Stimulated activated CD4-positive, alpha-beta T cell treated with anti-CD3 and anti-CD28 coated beads, TNF-alpha, amount 100 ng/mL, for 24 hours (primary cell): ENCODE measurements around the gene AQP2.
"Not testable (repeated sequence)": the region's sequence is repeated elsewhere in the genome, so short reads cannot be mapped to it uniquely, and the experiment has no call there.

ENCODE experiments used
- DNase-seq, 3 experiments: peaks; one replicate each; pipeline ENCODE4 v3.0.0-alpha.2; 2020; ENCODE audit warnings: low read depth in 3 of 3

AQP2 gene

DNA sequence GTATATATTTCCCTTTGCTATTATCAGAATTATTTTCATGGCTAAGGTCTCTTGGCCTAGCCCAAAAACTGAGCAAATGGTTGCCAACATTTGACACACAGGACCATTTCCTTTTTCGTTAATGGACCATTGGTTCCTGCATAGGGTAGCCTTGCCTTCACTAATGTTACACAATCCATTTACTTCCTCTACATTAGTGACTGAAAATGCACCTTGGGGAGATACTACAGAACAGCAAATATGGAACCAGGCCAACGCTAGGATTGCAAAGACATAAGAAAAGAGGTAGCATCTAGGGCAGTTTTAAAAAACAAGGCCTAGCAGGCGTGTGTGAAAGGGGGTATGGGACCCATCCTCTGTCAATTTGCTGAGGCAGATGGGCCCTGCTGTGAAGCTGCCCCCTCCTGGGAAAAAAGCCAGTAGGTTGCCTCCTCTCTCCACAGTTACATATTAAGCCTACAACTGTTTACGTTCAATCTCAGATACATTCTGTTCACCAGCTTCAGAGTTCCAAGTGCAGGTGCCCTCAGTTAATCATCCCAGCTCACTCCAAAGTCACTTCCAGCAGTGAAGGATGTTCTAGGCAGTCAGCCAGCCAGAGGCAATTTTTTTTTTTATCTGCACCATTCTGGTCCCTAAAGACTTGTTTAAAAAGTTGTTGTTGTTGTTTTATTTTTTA is 37.2 kb downstream of the AQP2 start:
- DNase-seq: no peak

DNA sequence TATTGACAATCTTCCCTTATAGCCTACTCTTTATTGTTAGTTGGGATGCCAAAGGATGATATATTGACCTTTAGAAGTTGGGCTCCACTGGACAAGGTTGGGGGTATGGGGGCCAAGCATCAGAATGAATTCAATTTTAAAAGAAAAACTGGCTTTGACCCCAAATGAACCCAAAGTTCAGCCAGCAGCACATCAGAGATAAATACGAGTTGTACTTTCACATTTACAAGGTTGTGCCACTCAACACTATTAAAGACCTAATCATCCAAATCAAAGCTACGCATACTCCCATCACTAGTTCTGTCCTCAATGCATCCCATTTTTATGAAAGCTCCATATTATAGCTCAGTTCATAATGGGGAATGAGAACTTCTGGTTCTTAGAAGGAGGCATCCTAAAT is 38.9 kb downstream of the AQP2 start:
- DNase-seq: not testable (repeated sequence)

DNA sequence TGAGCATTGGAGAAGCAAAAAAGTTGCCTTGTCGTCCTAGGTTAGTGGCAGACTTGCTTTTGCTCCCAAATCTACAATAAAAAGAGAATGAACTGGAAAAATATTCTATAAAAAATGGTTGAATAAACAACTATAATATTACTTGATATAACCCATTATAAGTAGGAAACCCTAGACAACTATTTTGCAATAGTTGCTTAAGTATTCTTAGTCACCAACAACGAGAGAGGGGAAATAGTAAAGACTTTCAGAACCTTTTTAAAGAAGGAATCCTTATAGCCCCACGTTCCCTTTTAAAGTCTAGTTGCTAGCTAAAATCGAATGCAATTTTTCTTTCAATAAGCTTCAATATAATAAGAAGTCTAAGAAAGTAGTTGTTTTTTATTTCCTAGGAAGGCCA is 39.7 kb downstream of the AQP2 start:
- no peak for DNase-seq

DNA sequence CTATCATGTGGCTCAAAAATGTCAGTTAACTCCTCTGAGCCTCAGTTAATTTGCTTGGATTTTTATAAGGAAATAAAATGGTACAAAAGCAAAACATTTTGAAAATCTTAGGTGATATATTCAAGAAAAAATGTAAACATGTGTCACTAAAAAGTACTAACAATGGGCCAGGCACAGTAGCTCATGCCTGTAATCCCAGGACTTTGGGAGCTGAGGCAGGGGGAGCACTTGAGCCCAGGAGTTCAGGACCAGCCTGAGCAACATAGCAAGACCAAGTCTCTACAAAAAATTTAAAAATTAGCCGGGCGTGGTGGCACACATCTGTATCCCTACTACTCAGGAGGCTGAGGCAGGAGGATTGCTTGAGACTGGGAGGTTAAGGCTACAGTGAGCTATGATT is 47.9 kb downstream of the AQP2 start:
- no peak for DNase-seq

DNA sequence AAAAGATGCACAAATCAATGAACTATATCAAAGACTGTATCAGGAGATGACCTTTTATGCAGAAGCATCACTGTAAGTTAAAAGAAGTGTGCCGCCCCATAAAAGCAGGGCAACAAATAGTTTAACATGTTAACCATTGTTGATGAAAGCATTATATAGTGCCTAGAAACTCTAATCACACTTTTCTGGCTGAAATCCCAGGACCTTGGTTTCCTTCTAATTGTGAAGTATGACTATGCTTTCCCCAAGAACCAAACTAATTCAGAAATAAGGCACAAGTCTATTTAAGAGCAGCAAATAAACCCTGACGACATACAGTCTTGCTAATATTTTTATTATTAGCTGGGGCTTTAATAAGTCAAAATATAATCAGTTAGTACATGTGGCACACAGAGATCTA is 53.1 kb downstream of the AQP2 start:
- DNase-seq: no peak

DNA sequence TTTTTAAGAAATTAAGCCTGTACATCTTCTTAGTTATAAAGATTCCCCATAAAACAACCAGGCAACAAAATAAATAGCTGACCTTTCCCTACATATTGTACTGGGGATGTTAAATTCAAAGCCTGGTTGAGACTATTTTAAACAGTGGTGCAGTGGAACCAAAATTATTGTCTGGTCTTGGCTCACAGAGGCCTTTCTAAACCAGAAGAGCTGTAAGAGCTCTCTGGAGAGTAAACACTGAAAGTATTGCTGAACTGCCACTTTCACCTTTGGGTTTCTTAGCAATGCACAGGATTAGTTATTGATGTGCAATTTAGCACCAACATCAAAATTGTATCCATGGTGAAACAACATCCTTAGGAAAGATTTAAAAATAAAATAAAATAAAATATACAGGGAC is 54.2 kb downstream of the AQP2 start:
- DNase-seq: no peak

DNA sequence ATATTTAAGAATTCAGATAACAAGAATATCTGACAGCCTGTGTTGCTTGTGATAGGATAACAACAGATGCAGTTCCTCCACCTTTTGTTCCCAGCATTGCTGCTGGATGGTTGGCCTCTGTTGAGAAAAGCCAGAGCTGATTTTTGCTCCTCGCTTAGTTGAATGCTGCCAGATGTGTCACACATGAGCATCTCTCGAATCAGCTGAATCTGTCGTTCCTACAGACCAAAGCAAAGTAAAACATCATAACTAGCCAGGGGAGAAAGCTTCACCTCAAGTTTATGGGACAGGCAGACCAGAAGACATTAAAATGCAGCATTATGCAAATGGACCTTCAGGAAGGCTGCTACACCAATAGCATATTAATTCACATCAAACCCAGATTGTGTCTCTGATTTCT is 54.6 kb downstream of the AQP2 start:
- no peak for DNase-seq

DNA sequence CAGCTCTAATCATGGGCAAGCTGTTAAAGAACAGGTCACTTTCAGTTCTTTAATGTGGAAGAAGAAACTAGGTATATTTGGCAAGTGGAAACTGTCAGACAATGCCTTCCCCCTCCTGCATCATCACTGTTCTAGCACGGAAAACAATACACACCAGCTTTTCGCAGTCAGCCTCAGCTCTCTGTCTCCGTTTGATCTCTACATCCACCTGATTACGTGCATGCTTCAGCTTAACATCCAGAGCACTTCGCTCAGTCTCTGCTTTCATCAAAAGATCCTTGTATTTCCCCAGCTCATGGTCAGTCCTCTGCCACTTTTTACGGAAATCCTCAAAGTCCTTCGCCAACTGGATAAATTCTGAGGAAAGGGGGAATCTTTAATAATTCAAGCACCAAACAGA is 55.7 kb downstream of the AQP2 start:
- no peak for DNase-seq

DNA sequence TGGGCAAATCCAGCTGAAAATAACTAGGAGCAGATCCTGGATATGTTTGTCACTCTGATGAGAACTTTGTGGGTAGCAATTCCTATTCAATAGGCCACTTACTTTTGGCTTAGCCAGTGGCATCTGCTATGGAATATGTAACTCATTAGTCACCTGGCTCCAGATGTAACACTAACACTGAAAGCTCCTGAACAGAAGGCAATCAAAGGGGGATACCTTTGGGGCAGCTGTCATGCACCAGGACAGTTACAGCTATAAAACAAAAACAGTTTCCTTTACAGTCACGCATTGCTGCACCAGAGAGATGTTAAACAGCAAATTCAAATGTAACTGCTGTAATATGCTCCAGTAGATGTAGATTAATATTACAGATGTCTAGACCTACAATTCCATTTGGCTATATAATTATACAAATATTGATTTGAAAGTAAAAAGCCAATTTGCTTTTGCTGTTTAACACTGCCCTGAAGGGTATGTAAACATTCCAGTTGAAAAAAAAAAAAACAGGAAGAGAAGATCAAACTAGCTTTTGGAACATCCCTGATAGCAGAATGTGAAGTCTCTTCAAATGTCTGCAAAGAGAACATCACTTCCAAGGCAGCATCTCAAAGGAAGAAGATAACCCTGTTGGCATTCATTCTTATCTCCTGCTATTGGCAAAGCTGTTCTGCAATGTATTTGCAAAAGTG is 56.4 kb downstream of the AQP2 start:
- DNase-seq: no peak
